Mesendoderm (in vitro differentiated cells): ENCODE data around the gene MYH15.

Source experiments
- DNase-seq: peaks from one replicate; pipeline ENCODE4 v3.0.0; 2013
- H2AK5ac ChIP-seq: 2 replicates; pipeline ENCODE4 v1.6.1; 2013; ENCODE audit warnings: low read length, inconsistent platforms
- H2BK120ac ChIP-seq: 2 replicates; pipeline ENCODE4 v1.6.1; 2013; ENCODE audit warnings: low read depth, mild to moderate bottlenecking, low read length, moderate library complexity, mixed read lengths
- H2BK15ac ChIP-seq: replicated peaks from 2 replicates; pipeline ENCODE4 v1.6.1; 2013; ENCODE audit warnings: low read depth, mild to moderate bottlenecking, moderate library complexity
- H2BK5ac ChIP-seq: 2 replicates; pipeline ENCODE4 v1.6.1; 2013; ENCODE audit warnings: low read length, inconsistent platforms
- H3K18ac ChIP-seq: 2 replicates; pipeline ENCODE4 v1.6.1; 2013; ENCODE audit warnings: mild to moderate bottlenecking, low read length, mixed read lengths
- H3K23ac ChIP-seq: one replicate; pipeline ENCODE4 v1.6.1; 2013; ENCODE audit warnings: low read length
- H3K27ac ChIP-seq: 2 replicates; pipeline ENCODE4 v1.5.1; 2013; ENCODE audit warnings: low read depth, mild to moderate bottlenecking, inconsistent platforms, low read length, moderate library complexity
- H3K27me3 ChIP-seq: 2 replicates; pipeline ENCODE4 v1.6.1; 2013; ENCODE audit warnings: low read length, control low read depth, mild to moderate bottlenecking, inconsistent platforms; ENCODE audit not compliant: insufficient read depth, poor library complexity
- H3K36me3 ChIP-seq: 2 replicates; pipeline ENCODE4 v1.6.1; 2013; ENCODE audit warnings: low read length, inconsistent platforms; ENCODE audit not compliant: control insufficient read depth, insufficient read depth
- H3K4ac ChIP-seq: one replicate; pipeline ENCODE4 v1.6.1; 2013; ENCODE audit warnings: low read depth, mild to moderate bottlenecking, low read length, moderate library complexity
- H3K4me1 ChIP-seq: 2 replicates; pipeline ENCODE4 v1.6.1; 2013; ENCODE audit warnings: low read depth, low read length, inconsistent platforms; ENCODE audit not compliant: control insufficient read depth
- H3K4me2 ChIP-seq: 2 replicates; pipeline ENCODE4 v1.6.1; 2013; ENCODE audit warnings: low read length
- H3K4me3 ChIP-seq: 2 replicates; pipeline ENCODE4 v1.5.1; 2013; ENCODE audit warnings: mild to moderate bottlenecking, low read length
- H3K56ac ChIP-seq: one replicate; pipeline ENCODE4 v1.6.1; 2013; ENCODE audit warnings: low read length
- H3K79me1 ChIP-seq: 2 replicates; pipeline ENCODE4 v1.6.1; 2013; ENCODE audit warnings: low read length, inconsistent platforms
- H3K79me2 ChIP-seq: 2 replicates; pipeline ENCODE4 v1.6.1; 2013; ENCODE audit warnings: mild to moderate bottlenecking, low read length; ENCODE audit not compliant: control insufficient read depth, insufficient read depth
- H3K9ac ChIP-seq: 2 replicates; pipeline ENCODE4 v1.6.1; 2013; ENCODE audit warnings: low read length, inconsistent platforms
- H4K5ac ChIP-seq: one replicate; pipeline ENCODE4 v1.6.1; 2013; ENCODE audit warnings: low read length
- H4K8ac ChIP-seq: one replicate; pipeline ENCODE4 v1.6.1; 2013; ENCODE audit warnings: low read depth, mild to moderate bottlenecking, control low read depth, low read length, moderate library complexity
- WGBS: extraction: QIAGEN DNeasy Blood & Tissue Kit; methylation state at CpG from one replicate; pipeline ENCODE4 v1.1.7; 2013; ENCODE audit warnings: low lambda C conversion rate, missing lambda C conversion rate; ENCODE audit not compliant: insufficient coverage; ENCODE audit errors: extremely low coverage; 5-methylcytosine and 5-hydroxymethylcytosine counted together

MYH15 gene

GRCh38 chr3:108406661-108407206 lies 103.7 kb downstream of the MYH15 start:
- no CpG with 5 or more reads among the region's 7 CpGs for WGBS
- H4K5ac ChIP-seq: no peak overlapping the region
- H3K27ac ChIP-seq: no peak overlapping the region
- no peak overlapping the region for H3K9ac ChIP-seq
- no peak overlapping the region for H2BK5ac ChIP-seq
- no peaks in the 10 kb centered on the region for H3K4me1 ChIP-seq
- H2AK5ac ChIP-seq: no peak overlapping the region
- no peak overlapping the region for H3K56ac ChIP-seq
- no peak overlapping the region for H3K18ac ChIP-seq
- no peaks in the 10 kb centered on the region for H3K27me3 ChIP-seq
- H3K23ac ChIP-seq: no peak overlapping the region
- no peaks in the 10 kb centered on the region for H3K79me2 ChIP-seq
- no peak overlapping the region for H3K4me2 ChIP-seq
- no peak overlapping the region for H3K4ac ChIP-seq
- no peak overlapping the region for H3K4me3 ChIP-seq
- no peak overlapping the region for H2BK120ac ChIP-seq
- H3K79me1 ChIP-seq: no peaks in the 10 kb centered on the region
- H3K36me3 ChIP-seq: no peaks in the 10 kb centered on the region
- no peak overlapping the region for H4K8ac ChIP-seq
- no peak overlapping the region for H2BK15ac ChIP-seq
- DNase-seq: peak; percentile 62

- WGBS: no CpG with 5 or more reads among the region's 3 CpGs
- Histone ChIP-seq H3K79me1 (no peaks in the 10 kb centered on the region), H3K36me3 (no peaks in the 10 kb centered on the region), H3K27me3 (no peaks in the 10 kb centered on the region), H3K18ac (no peak overlapping the region), H3K4me3 (no peak overlapping the region), H2BK120ac (no peak overlapping the region), H3K23ac (no peak overlapping the region), H2AK5ac (no peak overlapping the region), H3K56ac (no peak overlapping the region), H3K79me2 (no peaks in the 10 kb centered on the region), H4K8ac (no peak overlapping the region), H2BK15ac (no peak overlapping the region), H3K9ac (no peak overlapping the region), H2BK5ac (no peak overlapping the region), H3K4me2 (no peak overlapping the region), H3K4ac (no peak overlapping the region), H3K27ac (no peak overlapping the region), H4K5ac (no peak overlapping the region), H3K4me1 (no peaks in the 10 kb centered on the region)
- DNase-seq: no peak
These were observed 104.2 kb downstream of the MYH15 start for GRCh38 chr3:108406063-108406660.

- Histone ChIP-seq H2AK5ac (no peak overlapping the region), H3K27ac (no peak overlapping the region), H2BK5ac (no peak overlapping the region), H3K36me3 (no peaks in the 10 kb centered on the region), H3K18ac (no peak overlapping the region), H3K56ac (no peak overlapping the region), H3K27me3 (no peaks in the 10 kb centered on the region), H3K79me2 (no peaks in the 10 kb centered on the region), H4K5ac (no peak overlapping the region), H3K79me1 (no peaks in the 10 kb centered on the region), H2BK15ac (no peak overlapping the region), H3K4me2 (no peak overlapping the region), H2BK120ac (no peak overlapping the region), H3K23ac (no peak overlapping the region), H3K4me3 (no peak overlapping the region), H3K4ac (no peak overlapping the region), H4K8ac (no peak overlapping the region), H3K4me1 (no peaks in the 10 kb centered on the region), H3K9ac (no peak overlapping the region)
- peak; percentile 45 for DNase-seq
- WGBS: no CpG with 5 or more reads among the region's 2 CpGs
These were observed 106.0 kb downstream of the MYH15 start for GRCh38 chr3:108404368-108404767.

- H3K27me3 ChIP-seq: no peaks in the 10 kb centered on the region
- no peak overlapping the region for H3K56ac ChIP-seq
- no peak overlapping the region for H2BK120ac ChIP-seq
- H2AK5ac ChIP-seq: no peak overlapping the region
- no peak overlapping the region for H3K4me3 ChIP-seq
- H3K4me2 ChIP-seq: no peak overlapping the region
- no peak for DNase-seq
- no peak overlapping the region for H4K5ac ChIP-seq
- H3K79me1 ChIP-seq: no peaks in the 10 kb centered on the region
- no CpG with 5 or more reads among the region's 4 CpGs for WGBS
- no peak overlapping the region for H3K23ac ChIP-seq
- no peaks in the 10 kb centered on the region for H3K79me2 ChIP-seq
- H3K4ac ChIP-seq: no peak overlapping the region
- no peaks in the 10 kb centered on the region for H3K36me3 ChIP-seq
- H2BK15ac ChIP-seq: no peak overlapping the region
- no peak overlapping the region for H3K9ac ChIP-seq
- H2BK5ac ChIP-seq: no peak overlapping the region
- no peak overlapping the region for H4K8ac ChIP-seq
- no peaks in the 10 kb centered on the region for H3K4me1 ChIP-seq
- no peak overlapping the region for H3K27ac ChIP-seq
- H3K18ac ChIP-seq: no peak overlapping the region
These were observed 106.6 kb downstream of the MYH15 start for GRCh38 chr3:108403686-108404345.

- H3K36me3 ChIP-seq: no peaks in the 10 kb centered on the region
- no peaks in the 10 kb centered on the region for H3K79me2 ChIP-seq
- H2AK5ac ChIP-seq: no peak overlapping the region
- H3K4ac ChIP-seq: no peak overlapping the region
- H2BK120ac ChIP-seq: no peak overlapping the region
- no peaks in the 10 kb centered on the region for H3K4me1 ChIP-seq
- no peak overlapping the region for H3K9ac ChIP-seq
- no peak overlapping the region for H3K23ac ChIP-seq
- no peak overlapping the region for H4K5ac ChIP-seq
- no peak overlapping the region for H2BK5ac ChIP-seq
- H3K18ac ChIP-seq: no peak overlapping the region
- WGBS: no CpG with 5 or more reads among the region's 1 CpG
- no peak overlapping the region for H3K4me2 ChIP-seq
- no peaks in the 10 kb centered on the region for H3K27me3 ChIP-seq
- no peak overlapping the region for H2BK15ac ChIP-seq
- no peak overlapping the region for H4K8ac ChIP-seq
- no peak for DNase-seq
- H3K79me1 ChIP-seq: no peaks in the 10 kb centered on the region
- no peak overlapping the region for H3K27ac ChIP-seq
- H3K56ac ChIP-seq: no peak overlapping the region
- H3K4me3 ChIP-seq: no peak overlapping the region
These were observed 107.2 kb downstream of the MYH15 start for GRCh38 chr3:108403198-108403597.
